ENCODE measurements around the gene UBE2M.
"Not testable (repeated sequence)": the region's sequence is repeated elsewhere in the genome, so short reads cannot be mapped to it uniquely, and the experiment has no call there.

Gene UBE2M

DNA sequence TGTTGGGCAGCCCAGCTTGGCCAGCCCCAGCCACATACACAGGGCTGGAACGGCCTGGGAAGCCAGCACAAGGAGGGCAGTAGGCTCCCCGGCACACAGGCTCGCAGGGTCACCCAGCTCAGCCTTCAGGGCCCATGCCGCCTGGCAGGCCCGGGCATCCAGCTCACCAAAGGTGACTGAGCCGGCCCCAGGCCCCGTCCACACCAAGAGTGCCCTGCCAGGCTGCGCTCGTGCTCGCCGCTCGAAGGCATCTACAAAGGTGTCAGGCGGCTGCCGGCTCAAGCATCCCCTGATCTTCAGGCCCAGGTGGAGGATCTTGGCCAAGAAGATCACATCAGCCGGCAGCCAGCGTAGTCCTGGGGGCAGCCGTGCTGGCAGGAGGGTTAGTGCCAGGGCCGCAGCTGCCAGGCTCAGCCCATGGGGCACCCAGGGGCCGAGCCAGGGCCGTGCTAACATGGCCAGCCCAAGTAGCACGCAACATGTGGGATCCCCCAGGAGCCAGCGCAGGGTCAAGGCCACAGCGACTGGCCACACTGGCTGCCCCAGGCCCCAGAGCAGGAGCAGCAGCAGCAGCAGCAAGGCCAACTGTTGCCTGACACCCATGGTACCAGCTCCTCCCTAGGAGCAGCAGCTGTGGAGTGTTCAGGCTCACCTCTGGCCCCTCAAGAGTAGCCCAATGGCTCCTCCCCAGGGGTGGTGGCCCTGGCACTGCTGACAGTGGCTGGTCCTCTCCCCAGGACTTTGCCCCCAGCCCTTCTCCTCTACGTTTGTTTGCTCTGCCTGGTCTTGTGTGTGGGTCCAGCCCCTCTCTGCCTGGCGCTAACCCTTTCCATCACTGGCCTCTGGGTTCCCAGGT is 46.8 kb downstream of the UBE2M start, which contains the start of gene SLC27A5:
Gene SLC27A5 (minus strand): TSS at position 640 of the 856 bp plus-strand sequence. CDS start 37 bp downstream, at position 603.
- DNase-seq: no peak

- DNase-seq: no peak
These were observed 48.1 kb downstream of the UBE2M start for GRCh38 chr19:58510084-58510862.

- DNase-seq: no peak
These were observed 48.7 kb downstream of the UBE2M start for GRCh38 chr19:58509731-58510083.

DNA sequence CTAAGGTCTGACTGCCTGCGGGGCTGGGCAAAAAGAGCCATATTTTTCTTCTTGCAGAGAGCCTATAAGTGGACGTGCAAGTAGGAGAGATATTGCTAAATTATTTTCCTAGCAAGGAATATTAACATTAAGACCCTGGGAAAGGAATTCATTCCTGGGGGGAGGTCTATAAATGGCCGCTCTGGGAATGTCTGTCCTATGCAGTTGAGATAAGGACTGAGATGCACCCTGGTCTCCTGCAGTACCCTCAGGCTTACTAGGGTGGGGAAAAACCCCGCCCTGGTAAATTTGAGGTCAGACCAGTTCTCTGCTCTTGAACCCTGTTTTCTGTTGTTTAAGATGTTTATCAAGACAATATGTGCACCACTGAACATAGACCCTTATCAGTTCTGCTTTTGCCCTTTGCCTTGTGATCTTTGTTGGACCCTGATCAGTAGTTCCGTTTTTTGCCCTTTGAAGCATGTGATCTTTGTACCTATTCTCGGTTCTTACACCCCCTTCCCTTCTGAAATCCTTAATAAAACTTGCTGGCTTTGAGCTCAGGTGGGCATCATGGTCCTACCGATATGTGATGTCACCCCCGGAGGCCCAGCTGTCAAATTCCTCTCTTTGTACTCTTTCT is 50.7 kb downstream of the UBE2M start:
- DNase-seq: not testable (repeated sequence)
